Heart right ventricle (tissue), 16 donors: ENCODE measurements around the gene ABL1. TPM values are rescaled to one million over a fixed set of nuclear protein-coding genes. Genes with fewer than 3 reads are reported as not detected.

Experiments used
- ATAC-seq, 8 donors: fragments of 200-7000 bp; cut with Tn5 transposase; one replicate each; pipeline ENCODE4 v1.9.1; 2020; ENCODE audit warnings: mild to moderate bottlenecking in 8 of 8, moderate library complexity in 8 of 8, moderate number of reproducible peaks in 1 of 8
- DNase-seq, 2 donors: peaks; one replicate each; pipeline ENCODE4 v3.0.0-alpha.2; 2020
- H3K27ac ChIP-seq, 10 donors: fragments of 200-600 bp; sonication (generic) in 2 of 10; one replicate each; pipeline versions ENCODE4 v1.5.0 to v1.8.0; 2020 to 2022; ENCODE audit warnings: mild to moderate bottlenecking in 3 of 10
- H3K27me3 ChIP-seq, 7 donors: fragments of 200-600 bp; one replicate each; pipeline ENCODE4 v1.8.0; 2021 to 2022; ENCODE audit warnings: mild to moderate bottlenecking in 2 of 7
- H3K36me3 ChIP-seq, 9 donors: fragments of 200-600 bp; sonication (generic) in 1 of 9; one replicate each; pipeline versions ENCODE4 v1.5.0 to v1.8.0; 2020 to 2022; ENCODE audit warnings: mild to moderate bottlenecking in 2 of 9
- H3K4me1 ChIP-seq, 9 donors: fragments of 200-600 bp; sonication (generic) in 1 of 9; one replicate each; pipeline versions ENCODE4 v1.5.0 to v1.8.0; 2020 to 2022; ENCODE audit warnings: mild to moderate bottlenecking in 4 of 9
- H3K4me3 ChIP-seq, 10 donors: fragments of 200-600 bp; sonication (generic) in 2 of 10; one replicate each; pipeline versions ENCODE4 v1.5.0 to v1.8.0; 2020 to 2022; ENCODE audit warnings: mild to moderate bottlenecking in 7 of 10, moderate library complexity in 2 of 10
- H3K9me3 ChIP-seq, 11 donors: fragments of 200-600 bp in 10 of 11; sonication (generic) in 2 of 11; one replicate each; pipeline versions ENCODE4 v1.5.0 to v1.8.0; 2013 to 2022; ENCODE audit warnings: mild to moderate bottlenecking in 2 of 11, control low read depth in 1 of 11, moderate library complexity in 1 of 11
- CTCF ChIP-seq, 9 donors: fragments of 200-600 bp; sonication (generic) in 2 of 9; IDR thresholded peaks; one replicate each; pipeline versions ENCODE4 v1.5.0 to v1.8.0; 2021 to 2022; ENCODE audit warnings: antibody characterized with exemption in 9 of 9, mild to moderate bottlenecking in 5 of 9, moderate library complexity in 1 of 9
- WGBS, 2 donors: extraction: QIAGEN DNeasy Blood & Tissue Kit; methylation state at CpG; one replicate each; pipeline ENCODE4 v1.1.7; 2013; ENCODE audit warnings: inconsistent platforms in 1 of 2; 5-methylcytosine and 5-hydroxymethylcytosine counted together
- intact Hi-C, 10 donors: fragments of 100-400 bp; cut with DNase I; formaldehyde crosslinking; loops; one replicate each; pipeline versions ENCODE4 v1.11.1 to v1.14.2; 2022
- polyA plus RNA-seq, 2 donors: library from polyadenylated mRNA; stranded (reverse); fragments of 200-250 nt; gene quantifications; one replicate each; pipeline ENCODE4 v1.2.3, GENCODE V29; 2013
- total RNA-seq, 10 donors: library from RNA; stranded (reverse); fragmentation: NEBNext Ultra II Directional in 3 of 10; extraction: Animal tissue kit (Norgen Biotek cat#: 25700) in 3 of 10; gene quantifications; one replicate each; pipeline versions ENCODE4 v1.2.1 to v1.2.4, GENCODE V29; 2021 to 2023
- donor health status: Arrhythmogenic right ventricular cardiomyopathy.
- donor health status: ischemic (EF 13 %, LVEDD 7.1; RV severe dilation, severe dysfunction).
- donor health status: healthy with polysubstance abuse.
- donor health status: DM: no; HTN: yes; CAD: no.
- donor health status: DM: no; HTN: no; CAD: no.
- donor health status: ischemic (EF 25% LVEDD 6.9; RV normal size, moderate dysfunction).
- donor health status: ischemic (EF 25% LVEDD 5.7; RV mildly dilated, moderate dysfunction).
- donor health status: healthy.
- donor health status: DM: yes; HTN: yes; CAD: no.
- donor health status: Ischemic cardiomyopathy.
- donor health status: ischemic (EF 35%, LVEDD 5.7; RV mildly dilated, moderate dysfunction).
- donor health status: nonischemic (EF 11% LVEDD 7.7; RV severe dilation, severe dysfunction).
- donor health status: DM: yes; HTN: yes; CAD: no.
- donor health status: PGD.
- donor health status: ischemic (EF 29% LVEDD 5.4; RV normal size, mild dysfunction).
- donor health status: nonischemic (EF 23%, LVEDD 6.1; RV moderate dilation, normal function).

ABL1 gene
- total and polyA plus RNA-seq, 12 donors: 16.2 to 48.8 (median 33.3) TPM

GRCh38 chr9:130934702-130935647 is 99.9 kb downstream of the ABL1 start:
- WGBS, 2 donors: 55 to 63% methylated on average over 16 of the region's 16 CpGs
- intact Hi-C loops: loop anchor here in 5 of 10 donors (5.0 to 10.0 kb wide), 3 partner anchors 63 to 233 kb away; no protein-coding TSS in a partner anchor
- no peak for DNase-seq
- H3K4me3 ChIP-seq: no peak overlapping the region
- peaks cover 12 to 57% (median 25%) of the 10 kb centered on the region in 9 donors for H3K4me1 ChIP-seq
- H3K27me3 ChIP-seq: peaks cover 32 to 83% (median 75%) of the 10 kb centered on the region in 7 donors
- no peak for ATAC-seq
- H3K9me3 ChIP-seq: no peaks in the 10 kb centered on the region
- no peaks in the 10 kb centered on the region for H3K36me3 ChIP-seq
- TF ChIP-seq CTCF (IDR thresholded peaks at IDR 0.05): no peak
- no peak overlapping the region for H3K27ac ChIP-seq

GRCh38 chr9:130935648-130936271 is 100.7 kb downstream of the ABL1 start:
- no peaks in the 10 kb centered on the region for H3K36me3 ChIP-seq
- no peak overlapping the region for H3K4me3 ChIP-seq
- intact Hi-C loops: loop anchor here in 3 of 10 donors (5.0 to 10.0 kb wide), 3 partner anchors 63 to 233 kb away; no protein-coding TSS in a partner anchor
- DNase-seq (no peak), ATAC-seq (no peak)
- TF ChIP-seq CTCF (IDR thresholded peaks at IDR 0.05): no peak
- peaks cover 37 to 89% (median 83%) of the 10 kb centered on the region in 7 donors for H3K27me3 ChIP-seq
- no peaks in the 10 kb centered on the region for H3K9me3 ChIP-seq
- peaks cover 12 to 62% (median 26%) of the 10 kb centered on the region in 9 donors for H3K4me1 ChIP-seq
- WGBS, 2 donors: 77 to 79% methylated on average over 13 of the region's 13 CpGs
- no peak overlapping the region for H3K27ac ChIP-seq

GRCh38 chr9:130936285-130937117 is 101.4 kb downstream of the ABL1 start:
- TF ChIP-seq CTCF (IDR thresholded peaks at IDR 0.05): no peak
- Histone ChIP-seq H3K27me3 (peaks cover 37 to 96% (median 90%) of the 10 kb centered on the region in 7 donors), H3K9me3 (no peaks in the 10 kb centered on the region), H3K4me3 (no peak overlapping the region), H3K27ac (no peak overlapping the region), H3K36me3 (no peaks in the 10 kb centered on the region), H3K4me1 (peaks cover 12 to 64% (median 29%) of the 10 kb centered on the region in 9 donors)
- DNase-seq (no peak), ATAC-seq (peak in 1 of 8 donors; percentile 3)
- intact Hi-C loops: loop anchor here in 3 of 10 donors (5.0 to 10.0 kb wide), 3 partner anchors 64 to 234 kb away; no protein-coding TSS in a partner anchor
- 51 to 77% methylated on average over 12 of the region's 12 CpGs for WGBS, 2 donors

Other genes with a start within 250 kb of the ABL1 start
- gene PRDM12, start 170.7 kb upstream of the ABL1 start, total RNA-seq: not detected
- gene PRDM12, start 170.7 kb upstream of the ABL1 start, polyA plus RNA-seq: under 1 TPM in 1 of 2 donors, not detected in 1; 0.01 TPM
- 10 to 100 TPM; 11.9 to 17.7 (median 13.1) TPM for gene EXOSC2, start 141.5 kb upstream of the ABL1 start, total RNA-seq
- gene EXOSC2, start 141.5 kb upstream of the ABL1 start, polyA plus RNA-seq: 10 to 100 TPM; 10.8 to 15.0 TPM
- not detected for gene QRFP, start 61.6 kb downstream of the ABL1 start, total RNA-seq
- under 1 TPM in 1 of 2 donors, not detected in 1; 0.06 TPM for gene QRFP, start 61.6 kb downstream of the ABL1 start, polyA plus RNA-seq
- 1 to 10 TPM in 4 of 10 donors, under 1 TPM in 6; 0.16 to 5.8 (median 0.74) TPM for gene FIBCD1, start 104.0 kb downstream of the ABL1 start, total RNA-seq
- gene FIBCD1, start 104.0 kb downstream of the ABL1 start, polyA plus RNA-seq: 1 to 10 TPM; 2.0 to 3.9 TPM
- gene LAMC3, start 173.9 kb downstream of the ABL1 start, total RNA-seq: 1 to 10 TPM in 2 of 10 donors, under 1 TPM in 7, not detected in 1; 0.11 to 5.4 (median 0.30) TPM
- under 1 TPM; 0.07 to 0.67 TPM for gene LAMC3, start 173.9 kb downstream of the ABL1 start, polyA plus RNA-seq